Measurements from ENCODE around the gene MEX3C. TPM values are rescaled to one million over a fixed set of nuclear protein-coding genes. Genes with fewer than 3 reads are reported as not detected.
A peak's percentile ranks its signal among the peaks of the same experiment; 100 is the strongest.

Gene MEX3C
- total RNA-seq, 1 experiment from 2014 or later: 86.9 TPM

GRCh38 chr18:51234117-51235008, 36.9 kb upstream of the MEX3C start:
- intact Hi-C loops (cut with micrococcal nuclease; ENCODE audit: unreplicated experiment): loop anchor here (5.0 kb wide), 1 partner anchor 303 kb away; no protein-coding TSS in a partner anchor
- peak; percentile 8 for DNase-seq
- H3K36me3 Mint-ChIP-seq (ENCODE audit: insufficient read depth, unreplicated experiment): peaks cover 7% of the 10 kb centered on the region
- peak overlapping the region; percentile 94 for H3K27ac Mint-ChIP-seq (ENCODE audit: unreplicated experiment)
- CTCF ChIA-PET: no interaction called here
- H3K27me3 Mint-ChIP-seq (ENCODE audit: unreplicated experiment): no peaks in the 10 kb centered on the region
- H3K4me1 Mint-ChIP-seq (ENCODE audit: low read depth, unreplicated experiment): peaks cover 45% of the 10 kb centered on the region
- BruUV-seq (replicated peaks): no TSS peak
- peak overlapping the region; percentile 49 for H3K4me3 Mint-ChIP-seq (ENCODE audit: low read depth, unreplicated experiment)
- no peak for TF ChIP-seq CTCF (IDR thresholded peaks at IDR 0.05; ENCODE audit: unreplicated experiment)
- no peaks in the 10 kb centered on the region for H3K9me3 Mint-ChIP-seq (ENCODE audit: low read depth, unreplicated experiment)

GRCh38 chr18:51229328-51229727, 31.8 kb upstream of the MEX3C start:
- no peak overlapping the region for H3K4me3 Mint-ChIP-seq (ENCODE audit: low read depth, unreplicated experiment)

GRCh38 chr18:51227660-51228059, 30.2 kb upstream of the MEX3C start:
- intact Hi-C loops (cut with micrococcal nuclease; ENCODE audit: unreplicated experiment): no loop called here
- H3K27ac Mint-ChIP-seq (ENCODE audit: unreplicated experiment): no peak overlapping the region
- CTCF ChIA-PET: no interaction called here
- TF ChIP-seq CTCF (IDR thresholded peaks at IDR 0.05; ENCODE audit: unreplicated experiment): no peak
- no peaks in the 10 kb centered on the region for H3K27me3 Mint-ChIP-seq (ENCODE audit: unreplicated experiment)
- H3K4me1 Mint-ChIP-seq (ENCODE audit: low read depth, unreplicated experiment): no peaks in the 10 kb centered on the region
- no TSS peak for BruUV-seq (replicated peaks)
- no peak for DNase-seq
- peaks cover 3% of the 10 kb centered on the region for H3K9me3 Mint-ChIP-seq (ENCODE audit: low read depth, unreplicated experiment)
- H3K36me3 Mint-ChIP-seq (ENCODE audit: insufficient read depth, unreplicated experiment): no peaks in the 10 kb centered on the region
- H3K4me3 Mint-ChIP-seq (ENCODE audit: low read depth, unreplicated experiment): no peak overlapping the region

More at GRCh38 chr18:51229328-51229727, 31.8 kb upstream of the MEX3C start:
- no peak for DNase-seq
- Mint-ChIP-seq H3K4me1 (ENCODE audit: low read depth, unreplicated experiment) (peaks cover 9% of the 10 kb centered on the region), H3K9me3 (ENCODE audit: low read depth, unreplicated experiment) (peaks cover 3% of the 10 kb centered on the region), H3K27ac (ENCODE audit: unreplicated experiment) (no peak overlapping the region), H3K36me3 (ENCODE audit: insufficient read depth, unreplicated experiment) (no peaks in the 10 kb centered on the region), H3K27me3 (ENCODE audit: unreplicated experiment) (no peaks in the 10 kb centered on the region)
- TF ChIP-seq CTCF (IDR thresholded peaks at IDR 0.05; ENCODE audit: unreplicated experiment): no peak
- intact Hi-C loops (cut with micrococcal nuclease; ENCODE audit: unreplicated experiment): no loop called here
- BruUV-seq (replicated peaks): no TSS peak
- CTCF ChIA-PET: no interaction called here

- Mint-ChIP-seq H3K4me3 (ENCODE audit: low read depth, unreplicated experiment) (no peak overlapping the region), H3K9me3 (ENCODE audit: low read depth, unreplicated experiment) (peaks cover 3% of the 10 kb centered on the region), H3K27me3 (ENCODE audit: unreplicated experiment) (no peaks in the 10 kb centered on the region), H3K36me3 (ENCODE audit: insufficient read depth, unreplicated experiment) (no peaks in the 10 kb centered on the region), H3K4me1 (ENCODE audit: low read depth, unreplicated experiment) (no peaks in the 10 kb centered on the region), H3K27ac (ENCODE audit: unreplicated experiment) (no peak overlapping the region)
- TF ChIP-seq CTCF (IDR thresholded peaks at IDR 0.05; ENCODE audit: unreplicated experiment): no peak
- DNase-seq: no peak
- BruUV-seq (replicated peaks): no TSS peak
- intact Hi-C loops (cut with micrococcal nuclease; ENCODE audit: unreplicated experiment): no loop called here
- CTCF ChIA-PET: no interaction called here
Observed at GRCh38 chr18:51226587-51227350, 29.3 kb upstream of the MEX3C start.

All from Calu3 (cell line).